Measurements from ENCODE around the gene TOM1L1. TPM values are rescaled to one million over a fixed set of nuclear protein-coding genes. Genes with fewer than 3 reads are reported as not detected.

The TOM1L1 gene, protein sequence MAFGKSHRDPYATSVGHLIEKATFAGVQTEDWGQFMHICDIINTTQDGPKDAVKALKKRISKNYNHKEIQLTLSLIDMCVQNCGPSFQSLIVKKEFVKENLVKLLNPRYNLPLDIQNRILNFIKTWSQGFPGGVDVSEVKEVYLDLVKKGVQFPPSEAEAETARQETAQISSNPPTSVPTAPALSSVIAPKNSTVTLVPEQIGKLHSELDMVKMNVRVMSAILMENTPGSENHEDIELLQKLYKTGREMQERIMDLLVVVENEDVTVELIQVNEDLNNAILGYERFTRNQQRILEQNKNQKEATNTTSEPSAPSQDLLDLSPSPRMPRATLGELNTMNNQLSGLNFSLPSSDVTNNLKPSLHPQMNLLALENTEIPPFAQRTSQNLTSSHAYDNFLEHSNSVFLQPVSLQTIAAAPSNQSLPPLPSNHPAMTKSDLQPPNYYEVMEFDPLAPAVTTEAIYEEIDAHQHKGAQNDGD
- 29.9 and 41.7 TPM in 2 replicates for total RNA-seq

DNA sequence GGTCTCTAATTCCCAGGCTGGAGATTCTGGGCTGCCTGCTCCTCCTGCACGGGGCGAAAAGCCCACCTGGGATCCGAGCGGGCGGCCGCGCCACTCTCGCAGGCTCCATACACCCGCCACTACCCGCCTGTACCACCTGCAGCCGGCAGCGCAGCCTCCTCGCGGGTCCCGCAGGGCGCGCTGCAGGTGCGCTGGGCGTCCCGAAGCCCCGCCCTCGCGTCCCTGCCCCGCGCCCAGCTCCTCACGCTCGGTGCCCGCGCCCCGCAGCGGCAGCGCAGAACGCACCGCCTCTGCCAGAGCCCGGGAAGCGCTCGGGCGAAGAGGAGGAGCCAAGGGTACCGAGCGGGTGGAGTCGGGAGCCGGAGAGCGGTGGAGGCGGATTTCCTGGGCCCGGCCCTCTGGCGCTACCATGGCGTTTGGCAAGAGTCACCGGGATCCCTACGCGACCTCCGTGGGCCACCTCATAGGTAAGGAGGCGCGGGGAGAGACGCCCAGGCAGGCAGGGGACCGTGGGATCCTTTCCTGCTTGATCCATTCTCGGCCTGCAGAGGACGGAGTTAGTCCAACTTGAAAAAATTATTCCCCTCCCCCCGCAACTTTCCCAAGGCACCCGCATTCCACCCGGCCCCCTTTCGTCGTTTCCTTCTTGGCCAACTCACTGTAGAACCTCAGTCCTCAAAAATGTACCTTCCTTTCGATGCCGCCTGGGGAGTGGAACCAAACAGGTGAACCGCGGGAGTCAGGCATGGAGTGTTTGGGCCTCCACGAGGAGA, at the start of gene TOM1L1:
Gene TOM1L1 (plus strand): TSS at position 396 of the 773 bp plus-strand sequence. CDS start 14 bp downstream, at position 410.

DNA sequence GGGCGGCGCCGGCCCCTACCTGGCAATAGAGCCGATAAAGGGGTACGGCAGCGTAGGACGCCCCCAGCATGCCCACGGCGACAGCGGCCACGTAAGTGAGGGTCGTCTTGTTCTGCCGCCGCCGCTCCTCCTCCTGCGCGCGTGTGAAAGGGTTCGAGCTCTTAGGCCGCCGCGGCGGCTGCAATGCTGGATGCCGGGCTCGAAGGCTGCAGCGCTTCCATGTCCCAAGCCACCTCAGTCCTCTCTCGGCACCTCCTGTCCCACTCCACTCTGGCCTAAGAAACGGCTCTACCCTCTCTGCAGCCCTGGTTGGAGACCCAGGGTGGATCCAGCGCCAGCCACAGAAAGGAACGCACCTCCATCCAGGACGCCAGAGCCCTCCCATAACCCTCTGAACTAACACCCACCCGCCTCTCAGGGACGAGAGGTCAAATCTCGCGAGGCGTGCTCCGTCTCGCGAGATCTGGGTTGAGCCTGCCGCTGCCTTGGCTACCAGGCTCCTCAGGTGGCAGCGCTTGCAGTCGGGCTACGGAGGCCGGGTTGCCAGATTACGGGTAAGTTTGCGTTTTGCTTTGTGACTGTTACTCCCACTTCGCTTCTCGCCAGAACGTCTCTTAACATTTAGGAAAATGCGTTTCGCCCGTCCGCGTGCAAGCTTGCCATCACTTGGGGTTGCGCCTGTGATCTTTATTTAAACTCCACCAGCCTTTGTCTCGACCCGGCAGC, 67.8 kb downstream of the TOM1L1 start, which contains the start of the genes COX11 and STXBP4:
Gene COX11 (minus strand): TSS at position 393 of the 726 bp plus-strand sequence. CDS start 8 bp downstream, at position 385.
Gene STXBP4 (plus strand): TSS at position 504 of the 726 bp plus-strand sequence. CDS start 17,455 bp downstream, outside the sequence.

Other genes with a start within 250 kb of the TOM1L1 start
- 27.0 and 30.0 TPM in 2 replicates for gene COX11, start 67.8 kb downstream of the TOM1L1 start, total RNA-seq
- 3.1 and 5.8 TPM in 2 replicates for gene STXBP4, start 67.9 kb downstream of the TOM1L1 start, total RNA-seq

Data from airway epithelial cell (primary cell).